Activated naive CD8-positive, alpha-beta T cell (primary cell): ENCODE data around the gene MC3R.

Source experiments
- H3K27ac Mint-ChIP-seq: one replicate; pipeline ENCODE4 v1.8.0; 2021; ENCODE audit warnings: mixed read lengths
- H3K27me3 Mint-ChIP-seq: one replicate; pipeline ENCODE4 v1.8.0; 2021; ENCODE audit warnings: mixed read lengths
- H3K36me3 Mint-ChIP-seq: one replicate; pipeline ENCODE4 v1.8.0; 2021; ENCODE audit warnings: mixed read lengths
- H3K4me1 Mint-ChIP-seq: one replicate; pipeline ENCODE4 v1.8.0; 2021; ENCODE audit warnings: low read depth, mixed read lengths
- H3K4me3 Mint-ChIP-seq: one replicate; pipeline ENCODE4 v1.8.0; 2021; ENCODE audit warnings: mild to moderate bottlenecking, mixed read lengths
- H3K9me3 Mint-ChIP-seq: one replicate; pipeline ENCODE4 v1.8.0; 2021; ENCODE audit warnings: low read depth, mixed read lengths

The MC3R gene

DNA sequence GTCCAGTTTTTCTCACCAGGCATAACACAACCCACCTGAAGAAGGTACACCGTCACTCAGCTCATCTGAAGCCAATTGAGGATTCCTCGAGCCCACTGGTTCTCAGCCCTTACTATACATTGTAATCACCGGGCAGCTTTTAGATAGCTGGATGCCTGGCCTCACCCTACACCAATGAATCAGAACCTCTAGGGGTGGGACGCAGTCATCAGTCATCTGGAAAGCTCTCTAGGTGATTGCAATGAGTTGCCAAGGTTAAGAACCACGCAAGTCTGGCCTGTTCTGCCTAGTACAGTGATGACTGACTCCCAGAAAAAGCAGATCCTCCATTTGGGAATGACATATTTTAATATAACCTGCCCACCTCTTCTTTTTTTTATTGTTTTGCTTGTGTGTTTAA lies 41.1 kb downstream of the MC3R start:
- Mint-ChIP-seq H3K27me3 (peaks cover 8% of the 10 kb centered on the region), H3K9me3 (no peaks in the 10 kb centered on the region), H3K4me1 (no peaks in the 10 kb centered on the region), H3K4me3 (no peak overlapping the region), H3K27ac (no peak overlapping the region), H3K36me3 (no peaks in the 10 kb centered on the region)

DNA sequence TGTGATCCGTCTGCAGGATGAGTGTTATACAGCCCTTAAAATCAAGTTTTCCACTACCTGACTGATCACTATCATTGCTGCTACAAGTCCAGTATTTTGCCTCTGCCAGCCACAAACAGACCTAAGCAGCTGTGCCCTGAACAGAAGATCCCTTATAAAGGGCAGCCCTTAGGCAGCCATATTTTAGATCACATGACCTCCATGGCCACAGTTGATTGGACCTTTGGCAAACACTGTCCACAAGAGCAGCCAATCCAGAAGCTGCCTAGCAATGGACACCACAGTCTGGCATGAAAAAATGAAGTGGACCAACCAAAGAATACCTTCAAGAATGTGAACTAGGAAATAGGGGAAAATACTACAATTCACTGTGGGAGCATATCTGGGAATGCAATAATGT lies 50.8 kb downstream of the MC3R start:
- Mint-ChIP-seq H3K36me3 (no peaks in the 10 kb centered on the region), H3K4me1 (no peaks in the 10 kb centered on the region), H3K27me3 (peaks cover 20% of the 10 kb centered on the region), H3K9me3 (no peaks in the 10 kb centered on the region), H3K27ac (no peak overlapping the region), H3K4me3 (no peak overlapping the region)
